Vagina (tissue), 2 donors: ENCODE measurements around the gene ARHGAP19.

Experiments used
- CTCF ChIP-seq, 3 experiments: fragments of 450-650 bp in 2 of 3; fragments of 200-600 bp in 1 of 3; sonication (generic) in 1 of 3; IDR thresholded peaks; one replicate each; pipeline ENCODE4 v1.5.1; 2017 to 2019; ENCODE audit warnings: antibody characterized with exemption in 3 of 3, mild to moderate bottlenecking in 2 of 3, moderate library complexity in 2 of 3
- POLR2A ChIP-seq, 2 donors: fragments of 450-650 bp; IDR thresholded peaks; one replicate each; pipeline ENCODE4 v1.6.1; 2017; ENCODE audit warnings: antibody characterized with exemption in 2 of 2, mild to moderate bottlenecking in 2 of 2, moderate library complexity in 2 of 2
- POLR2AphosphoS5 ChIP-seq, 2 donors: sonication (generic); formaldehyde crosslinking; IDR thresholded peaks; one replicate each; pipeline ENCODE4 v1.9.0; 2017; ENCODE audit warnings: antibody characterized with exemption in 2 of 2, mild to moderate bottlenecking in 2 of 2, low read depth in 1 of 2; ENCODE audit not compliant: insufficient read depth in 1 of 2

GRCh38 chr10:97332591-97333350 lies 40.3 kb upstream of the ARHGAP19 start:
- no peak for TF ChIP-seq POLR2A (IDR thresholded peaks at IDR 0.05)
- peak in 1 of 2 donors; percentile 62 for TF ChIP-seq POLR2AphosphoS5 (IDR thresholded peaks at IDR 0.05; ENCODE audit: insufficient read depth in 1 of 2, low read depth in 1 of 2)
- no peak for TF ChIP-seq CTCF (IDR thresholded peaks at IDR 0.05)
